ENCODE data around the gene TRAF3IP3. TPM values are rescaled to one million over a fixed set of nuclear protein-coding genes. Genes with fewer than 3 reads are reported as not detected.
A peak's percentile ranks its signal among the peaks of the same experiment; 100 is the strongest.

The TRAF3IP3 gene
- total RNA-seq = 0.80 TPM

- ATAC-seq = peak; percentile 70
These were observed at the start of gene TRAF3IP3 for GRCh38 chr1:209755926-209756614. Gene TRAF3IP3 (plus strand): TSS chr1:209756053. CDS start chr1:209760040, 3,987 bp downstream.

- ATAC-seq = no peak
These were observed 49.2 kb upstream of the TRAF3IP3 start for GRCh38 chr1:209706622-209707021.

GRCh38 chr1:209707308-209707707, 48.5 kb upstream of the TRAF3IP3 start:
- no peak for ATAC-seq

GRCh38 chr1:209708297-209708696, 47.6 kb upstream of the TRAF3IP3 start:
- no peak for ATAC-seq

- no peak for ATAC-seq
These were observed 45.8 kb upstream of the TRAF3IP3 start for GRCh38 chr1:209710093-209710492.

- ATAC-seq = no peak
These were observed 45.0 kb upstream of the TRAF3IP3 start for GRCh38 chr1:209710847-209711246.

- ATAC-seq = no peak
These were observed 41.5 kb upstream of the TRAF3IP3 start for GRCh38 chr1:209714338-209714737.

GRCh38 chr1:209715314-209715713, 40.5 kb upstream of the TRAF3IP3 start:
- peak; percentile 71 for ATAC-seq

GRCh38 chr1:209717818-209718217, 38.0 kb upstream of the TRAF3IP3 start:
- no peak for ATAC-seq

GRCh38 chr1:209720326-209720725, 35.5 kb upstream of the TRAF3IP3 start:
- no peak for ATAC-seq

GRCh38 chr1:209720826-209721225, 35.0 kb upstream of the TRAF3IP3 start:
- ATAC-seq = no peak

GRCh38 chr1:209721323-209721722, 34.5 kb upstream of the TRAF3IP3 start:
- ATAC-seq = no peak

- ATAC-seq = peak; percentile 73
These were observed 32.6 kb upstream of the TRAF3IP3 start for GRCh38 chr1:209723265-209723664.

- ATAC-seq = no peak
These were observed 31.8 kb upstream of the TRAF3IP3 start for GRCh38 chr1:209723756-209724693.

- ATAC-seq = no peak
These were observed 28.6 kb upstream of the TRAF3IP3 start for GRCh38 chr1:209727286-209727685.

- no peak for ATAC-seq
These were observed 28.1 kb upstream of the TRAF3IP3 start for GRCh38 chr1:209727785-209728184.

GRCh38 chr1:209728466-209728865, 27.4 kb upstream of the TRAF3IP3 start:
- no peak for ATAC-seq

GRCh38 chr1:209729436-209729835, 26.4 kb upstream of the TRAF3IP3 start:
- ATAC-seq = no peak

- ATAC-seq = no peak
These were observed 23.1 kb upstream of the TRAF3IP3 start for GRCh38 chr1:209732725-209733124.

- ATAC-seq = no peak
These were observed 22.3 kb upstream of the TRAF3IP3 start for GRCh38 chr1:209733409-209734192.

GRCh38 chr1:209736490-209737117, 19.2 kb upstream of the TRAF3IP3 start:
- no peak for ATAC-seq

- no peak for ATAC-seq
These were observed 18.7 kb upstream of the TRAF3IP3 start for GRCh38 chr1:209737118-209737505.
